ENCODE measurements around the gene AIRE.
"Not testable (repeated sequence)": the region's sequence is repeated elsewhere in the genome, so short reads cannot be mapped to it uniquely, and the experiment has no call there.

Gene AIRE

DNA sequence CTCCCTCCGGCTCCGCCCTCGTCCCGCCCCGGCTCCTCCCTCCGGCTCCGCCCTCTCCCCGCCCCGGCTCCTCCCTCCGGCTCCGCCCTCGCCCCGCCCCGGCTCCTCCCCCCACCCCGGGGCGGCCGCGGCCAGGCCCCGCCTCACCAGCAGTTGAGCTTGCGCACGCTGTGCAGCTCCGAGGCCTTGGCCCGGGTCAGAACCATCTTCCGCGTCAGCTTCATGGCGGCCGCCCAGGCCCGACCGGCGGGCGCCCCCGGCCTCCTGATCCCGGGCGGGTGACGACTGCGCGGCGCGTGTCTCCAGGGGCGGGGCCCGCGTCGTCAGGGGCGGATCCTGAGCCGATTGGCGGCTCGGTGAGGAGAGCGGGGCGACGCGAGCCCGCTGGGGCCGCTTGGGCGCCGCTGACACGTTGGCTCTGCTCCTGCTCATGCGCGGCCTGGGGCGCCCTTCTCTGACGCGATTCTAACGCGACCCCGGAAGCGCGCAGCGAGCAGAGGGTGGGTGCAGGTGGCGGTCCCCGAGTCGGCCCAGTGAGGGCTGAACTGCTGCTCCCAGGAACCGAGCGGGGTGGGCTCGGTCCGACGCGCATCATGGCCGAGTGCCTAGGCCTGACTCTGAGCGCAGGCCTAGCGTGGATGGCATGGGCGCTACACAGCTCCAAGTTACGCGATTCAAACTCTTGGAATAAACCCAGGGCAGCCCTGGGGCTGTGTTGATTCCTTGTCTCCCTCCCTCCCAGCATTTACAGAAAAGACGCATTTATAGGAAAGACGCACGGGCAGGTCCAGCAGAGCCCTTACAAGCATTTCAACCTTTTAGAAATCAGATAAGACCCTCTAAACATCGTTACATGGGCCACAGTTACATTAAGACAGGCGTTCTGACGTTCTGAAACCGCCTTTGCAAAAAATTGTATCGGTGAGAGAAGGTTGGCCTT is 53.6 kb downstream of the AIRE start, which contains the start of gene CFAP410:
Gene CFAP410, minus strand, starts transcription at position 420 of the 940 bp plus-strand sequence. Its CDS starts 196 bp downstream, at position 224.
- peak; percentile 87 to 89 for DNase-seq

GRCh38 chr21:44341726-44342458 is 56.2 kb downstream of the AIRE start:
- DNase-seq: not testable (repeated sequence)

DNA sequence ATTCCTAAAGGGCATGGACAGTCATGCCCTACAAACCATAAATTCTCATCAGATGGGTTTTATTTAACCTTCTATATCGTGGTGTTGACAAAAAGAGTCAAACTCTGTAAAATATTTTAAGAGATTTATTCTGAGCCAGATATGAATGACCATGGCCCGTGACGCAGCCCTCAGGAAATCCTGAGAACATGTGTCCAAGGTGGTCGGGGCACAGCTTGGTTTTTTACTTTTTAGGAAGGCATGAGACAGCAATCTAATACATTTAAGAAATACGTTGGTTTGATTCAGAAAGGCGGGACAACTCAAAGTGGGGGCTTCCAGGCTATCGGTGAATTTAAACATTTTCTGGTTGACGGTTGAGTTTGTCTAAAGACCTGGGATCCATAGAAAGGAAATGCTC is 57.3 kb downstream of the AIRE start:
- DNase-seq: not testable (repeated sequence)

GRCh38 chr21:44344541-44345183 is 59.0 kb downstream of the AIRE start:
- DNase-seq: no peak

GRCh38 chr21:44345495-44345894 is 59.8 kb downstream of the AIRE start:
- DNase-seq: no peak

GRCh38 chr21:44347911-44348451 is 62.3 kb downstream of the AIRE start:
- no peak for DNase-seq
